ENCODE results near the gene CLEC18A. TPM values are rescaled to one million over a fixed set of nuclear protein-coding genes. Genes with fewer than 3 reads are reported as not detected.
"Not testable (repeated sequence)": the region's sequence is repeated elsewhere in the genome, so short reads cannot be mapped to it uniquely, and the experiment has no call there.

CLEC18A gene
- total and polyA plus RNA-seq, 2 experiments from 2014 or later: 0.13 to 0.90 TPM

GRCh38 chr16:69951672-69952031 is 518 bp downstream of the CLEC18A start:
- not testable (repeated sequence) for H3K79me2 ChIP-seq (replicated peaks; ENCODE audit: insufficient read depth); H3F3A ChIP-seq (replicated peaks; ENCODE audit: low read depth); DNase-seq (ENCODE audit: low spot score); H3K27ac ChIP-seq (ENCODE audit: low read depth); H3K27ac Mint-ChIP-seq; H3K4me2 ChIP-seq; H3K4me1 ChIP-seq (ENCODE audit: insufficient read depth); H3K4me3 ChIP-seq; H3K36me3 ChIP-seq (ENCODE audit: insufficient read depth); H3K4me3 Mint-ChIP-seq; H3K36me3 Mint-ChIP-seq (ENCODE audit: low read depth); H4K20me1 ChIP-seq (replicated peaks; ENCODE audit: insufficient read depth); H3K27me3 Mint-ChIP-seq (ENCODE audit: insufficient read depth, low read depth, poor library complexity); H2AFZ ChIP-seq; H3K27me3 ChIP-seq (ENCODE audit: insufficient read depth); H3K4me1 Mint-ChIP-seq; H3K9me2 ChIP-seq (ENCODE audit: insufficient read depth); H3K9me3 Mint-ChIP-seq
- peak; percentile 54 for ATAC-seq

- not testable (repeated sequence) for H3K36me3 ChIP-seq (ENCODE audit: insufficient read depth); H3K79me2 ChIP-seq (replicated peaks; ENCODE audit: insufficient read depth); H3K4me2 ChIP-seq; H3K9me2 ChIP-seq (ENCODE audit: insufficient read depth); H3K4me3 ChIP-seq; H3K27me3 Mint-ChIP-seq (ENCODE audit: insufficient read depth, low read depth, poor library complexity); H3K4me1 ChIP-seq (ENCODE audit: insufficient read depth); H3K27me3 ChIP-seq (ENCODE audit: insufficient read depth); H3K4me3 Mint-ChIP-seq; DNase-seq (ENCODE audit: low spot score); H3K9me3 Mint-ChIP-seq; H3K27ac ChIP-seq (ENCODE audit: low read depth); H3F3A ChIP-seq (replicated peaks; ENCODE audit: low read depth); H3K36me3 Mint-ChIP-seq (ENCODE audit: low read depth); H2AFZ ChIP-seq; H3K4me1 Mint-ChIP-seq; H4K20me1 ChIP-seq (replicated peaks; ENCODE audit: insufficient read depth); H3K27ac Mint-ChIP-seq
- ATAC-seq: peak; percentile 41
These were observed 982 bp downstream of the CLEC18A start for GRCh38 chr16:69952116-69952515.

GRCh38 chr16:69952572-69953355 is 1.6 kb downstream of the CLEC18A start:
- not testable (repeated sequence) for H3K9me3 Mint-ChIP-seq; H3K27me3 ChIP-seq (ENCODE audit: insufficient read depth); H4K20me1 ChIP-seq (replicated peaks; ENCODE audit: insufficient read depth); H3K79me2 ChIP-seq (replicated peaks; ENCODE audit: insufficient read depth); H3K36me3 Mint-ChIP-seq (ENCODE audit: low read depth); H3K27ac ChIP-seq (ENCODE audit: low read depth); H3K27ac Mint-ChIP-seq; DNase-seq (ENCODE audit: low spot score); H3K4me2 ChIP-seq; H3K4me1 ChIP-seq (ENCODE audit: insufficient read depth); H3F3A ChIP-seq (replicated peaks; ENCODE audit: low read depth); H3K27me3 Mint-ChIP-seq (ENCODE audit: insufficient read depth, low read depth, poor library complexity); H3K4me3 Mint-ChIP-seq; H2AFZ ChIP-seq; H3K4me1 Mint-ChIP-seq; H3K36me3 ChIP-seq (ENCODE audit: insufficient read depth); H3K9me2 ChIP-seq (ENCODE audit: insufficient read depth); H3K4me3 ChIP-seq
- peak; percentile 4; the same call in 2 of the 3 replicates for ATAC-seq

GRCh38 chr16:69954241-69954640 is 3.1 kb downstream of the CLEC18A start:
- H3K36me3 ChIP-seq (ENCODE audit: insufficient read depth): not testable (repeated sequence)

GRCh38 chr16:69963312-69963711 is 12.2 kb downstream of the CLEC18A start:
- not testable (repeated sequence) for H3K9me2 ChIP-seq (ENCODE audit: insufficient read depth); H3K9me3 Mint-ChIP-seq; H3K79me2 ChIP-seq (replicated peaks; ENCODE audit: insufficient read depth); H3K4me3 ChIP-seq; H3K4me3 Mint-ChIP-seq; H3K36me3 Mint-ChIP-seq (ENCODE audit: low read depth); H3K27me3 Mint-ChIP-seq (ENCODE audit: insufficient read depth, low read depth, poor library complexity); H2AFZ ChIP-seq; ATAC-seq; H3K27me3 ChIP-seq (ENCODE audit: insufficient read depth); H4K20me1 ChIP-seq (replicated peaks; ENCODE audit: insufficient read depth); H3K27ac ChIP-seq (ENCODE audit: low read depth); H3K4me2 ChIP-seq; H3K4me1 Mint-ChIP-seq; DNase-seq (ENCODE audit: low spot score); H3K36me3 ChIP-seq (ENCODE audit: insufficient read depth); H3K4me1 ChIP-seq (ENCODE audit: insufficient read depth); H3K27ac Mint-ChIP-seq; H3F3A ChIP-seq (replicated peaks; ENCODE audit: low read depth)

More at GRCh38 chr16:69954241-69954640, 3.1 kb downstream of the CLEC18A start:
- not testable (repeated sequence) for DNase-seq (ENCODE audit: low spot score); H3K4me2 ChIP-seq; H4K20me1 ChIP-seq (replicated peaks; ENCODE audit: insufficient read depth); H3K27me3 ChIP-seq (ENCODE audit: insufficient read depth); H3K79me2 ChIP-seq (replicated peaks; ENCODE audit: insufficient read depth); H3K4me1 ChIP-seq (ENCODE audit: insufficient read depth); H3K27me3 Mint-ChIP-seq (ENCODE audit: insufficient read depth, low read depth, poor library complexity); H2AFZ ChIP-seq; H3K4me3 Mint-ChIP-seq; H3F3A ChIP-seq (replicated peaks; ENCODE audit: low read depth); H3K36me3 Mint-ChIP-seq (ENCODE audit: low read depth); H3K9me3 Mint-ChIP-seq; H3K27ac ChIP-seq (ENCODE audit: low read depth); H3K9me2 ChIP-seq (ENCODE audit: insufficient read depth); H3K4me3 ChIP-seq; H3K4me1 Mint-ChIP-seq; H3K27ac Mint-ChIP-seq; ATAC-seq
